Limb (tissue), 2 donors: ENCODE results near the gene WNT7A.

ENCODE experiments used
- DNase-seq, 2 donors: peaks; one replicate each; pipeline ENCODE4 v3.0.0-alpha.2; 2016; ENCODE audit errors: extremely low spot score in 2 of 2

The WNT7A gene

GRCh38 chr3:13772885-13773745 lies 106.8 kb downstream of the WNT7A start:
- no peak for DNase-seq

- no peak for DNase-seq
Measured at GRCh38 chr3:13772321-13772745, 107.5 kb downstream of the WNT7A start.

- no peak for DNase-seq
Measured at GRCh38 chr3:13771496-13771895, 108.4 kb downstream of the WNT7A start.

GRCh38 chr3:13770170-13771169 lies 109.4 kb downstream of the WNT7A start:
- no peak for DNase-seq

GRCh38 chr3:13769422-13769821 lies 110.4 kb downstream of the WNT7A start:
- no peak for DNase-seq

GRCh38 chr3:13768453-13768852 lies 111.4 kb downstream of the WNT7A start:
- DNase-seq: no peak

GRCh38 chr3:13767896-13768295 lies 112.0 kb downstream of the WNT7A start:
- no peak for DNase-seq

- DNase-seq: no peak
Measured at GRCh38 chr3:13767030-13767429, 112.8 kb downstream of the WNT7A start.
